Tibial nerve (tissue), 4 donors: Measurements from ENCODE around the gene VSIR.

ENCODE experiments used
- EP300 ChIP-seq, 2 donors: sonication (generic); formaldehyde crosslinking; IDR thresholded peaks; one replicate each; pipeline ENCODE4 v1.6.1; 2017; ENCODE audit warnings: antibody characterized with exemption in 2 of 2, mild to moderate bottlenecking in 1 of 2
- POLR2A ChIP-seq, 2 donors: fragments of 450-650 bp; IDR thresholded peaks; one replicate each; pipeline ENCODE4 v1.6.1; 2017; ENCODE audit warnings: antibody characterized with exemption in 2 of 2, mild to moderate bottlenecking in 2 of 2, moderate library complexity in 2 of 2
- TF ChIP-seq, protein P1 (sequence below), 5 experiments: fragments of 200-600 bp in 3 of 5; fragments of 450-650 bp in 2 of 5; sonication (generic) in 3 of 5; IDR thresholded peaks; one replicate each; pipeline ENCODE4 v1.5.1; 2016 to 2019; ENCODE audit warnings: antibody characterized with exemption in 5 of 5, mild to moderate bottlenecking in 3 of 5, moderate library complexity in 2 of 5

DNA sequence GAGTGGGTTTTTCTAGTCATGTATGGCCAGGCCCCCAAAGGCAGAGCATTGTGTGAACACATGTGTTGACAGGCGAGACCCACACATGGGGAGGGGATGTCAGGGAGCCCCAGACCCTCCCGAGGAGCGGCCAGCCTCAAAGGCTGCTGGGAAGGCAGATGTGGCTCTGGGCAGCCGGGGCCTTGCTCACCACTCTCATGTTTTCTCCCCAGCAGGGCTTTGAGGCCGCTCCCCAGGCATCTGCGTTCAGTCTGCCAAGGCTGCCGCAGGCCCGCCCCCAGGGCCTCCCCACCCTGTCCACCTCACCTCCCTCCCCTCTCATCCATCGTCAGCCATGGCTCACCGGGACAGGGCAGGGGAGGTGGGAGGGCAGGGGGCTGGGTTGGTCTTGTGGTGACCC, 16.6 kb upstream of the VSIR start:
- TF ChIP-seq POLR2A (IDR thresholded peaks at IDR 0.05) (no peak), EP300 (IDR thresholded peaks at IDR 0.05) (no peak)
- TF ChIP-seq, protein P1, sequence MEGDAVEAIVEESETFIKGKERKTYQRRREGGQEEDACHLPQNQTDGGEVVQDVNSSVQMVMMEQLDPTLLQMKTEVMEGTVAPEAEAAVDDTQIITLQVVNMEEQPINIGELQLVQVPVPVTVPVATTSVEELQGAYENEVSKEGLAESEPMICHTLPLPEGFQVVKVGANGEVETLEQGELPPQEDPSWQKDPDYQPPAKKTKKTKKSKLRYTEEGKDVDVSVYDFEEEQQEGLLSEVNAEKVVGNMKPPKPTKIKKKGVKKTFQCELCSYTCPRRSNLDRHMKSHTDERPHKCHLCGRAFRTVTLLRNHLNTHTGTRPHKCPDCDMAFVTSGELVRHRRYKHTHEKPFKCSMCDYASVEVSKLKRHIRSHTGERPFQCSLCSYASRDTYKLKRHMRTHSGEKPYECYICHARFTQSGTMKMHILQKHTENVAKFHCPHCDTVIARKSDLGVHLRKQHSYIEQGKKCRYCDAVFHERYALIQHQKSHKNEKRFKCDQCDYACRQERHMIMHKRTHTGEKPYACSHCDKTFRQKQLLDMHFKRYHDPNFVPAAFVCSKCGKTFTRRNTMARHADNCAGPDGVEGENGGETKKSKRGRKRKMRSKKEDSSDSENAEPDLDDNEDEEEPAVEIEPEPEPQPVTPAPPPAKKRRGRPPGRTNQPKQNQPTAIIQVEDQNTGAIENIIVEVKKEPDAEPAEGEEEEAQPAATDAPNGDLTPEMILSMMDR (IDR thresholded peaks at IDR 0.05) = no peak
